NCI-H2081 (cell line): ENCODE data around the gene SH3PXD2A.

ENCODE experiments used
- DNase-seq, 2 experiments: peaks; one replicate each; lab custom pipeline; 2025; lab: John Stamatoyannopoulos, UW

The SH3PXD2A gene

DNA sequence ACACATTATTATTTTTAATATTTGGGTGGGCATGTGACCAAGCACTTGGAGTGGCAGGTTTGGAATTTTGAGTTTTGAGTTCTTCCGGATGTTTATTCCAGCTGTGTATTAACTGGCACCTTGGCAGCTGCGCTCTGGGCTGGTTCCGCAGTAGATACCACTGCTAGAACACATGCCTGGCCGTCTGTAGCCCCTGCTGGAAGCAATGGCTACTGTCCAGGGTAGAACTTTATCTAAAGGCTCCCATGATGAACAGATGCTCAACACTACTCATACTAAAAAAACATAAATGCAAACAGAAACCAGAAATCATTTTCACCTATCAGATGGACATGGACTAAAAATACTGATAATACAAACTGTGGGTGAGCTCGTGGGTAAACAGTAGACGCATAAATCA is 19.4 kb upstream of the SH3PXD2A start:
- DNase-seq: no peak

DNA sequence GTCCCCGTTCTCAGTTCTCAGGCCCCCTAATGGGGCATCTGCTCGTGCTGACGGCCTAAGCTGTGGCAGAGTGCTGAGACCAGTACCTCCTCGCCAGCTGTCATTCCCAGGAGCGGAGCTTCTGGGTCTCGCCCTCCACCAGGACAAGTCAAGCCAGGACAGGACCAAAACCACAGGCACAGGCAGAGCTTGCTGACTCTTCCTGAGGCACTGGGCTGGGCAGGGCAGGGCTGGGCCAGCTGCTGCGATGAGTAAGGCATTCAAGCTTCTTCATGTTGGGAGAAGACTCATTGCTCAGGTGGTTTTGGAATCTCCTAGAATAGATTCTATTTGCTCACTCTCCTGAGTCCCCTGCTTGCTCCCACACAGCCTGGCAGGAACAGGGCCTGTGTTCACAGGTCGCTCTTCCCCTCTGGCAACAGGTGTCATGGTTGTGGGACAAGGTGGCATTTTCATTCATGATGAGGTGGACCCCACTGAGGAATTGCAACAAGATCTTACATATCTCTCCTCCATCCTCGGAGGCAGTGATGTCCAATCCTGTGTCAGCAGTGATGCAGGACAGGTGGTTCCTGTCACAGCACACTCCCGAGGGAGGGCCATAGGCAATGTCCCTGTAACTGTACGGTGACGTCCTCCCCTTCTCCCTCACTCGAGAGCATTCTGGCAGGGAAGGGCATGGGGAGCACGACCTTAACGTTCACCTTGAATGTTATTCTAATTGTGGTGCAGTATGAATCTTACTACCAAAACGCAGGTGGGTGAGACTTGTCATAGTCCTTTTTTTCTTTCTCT is 17.0 kb upstream of the SH3PXD2A start:
- no peak for DNase-seq

DNA sequence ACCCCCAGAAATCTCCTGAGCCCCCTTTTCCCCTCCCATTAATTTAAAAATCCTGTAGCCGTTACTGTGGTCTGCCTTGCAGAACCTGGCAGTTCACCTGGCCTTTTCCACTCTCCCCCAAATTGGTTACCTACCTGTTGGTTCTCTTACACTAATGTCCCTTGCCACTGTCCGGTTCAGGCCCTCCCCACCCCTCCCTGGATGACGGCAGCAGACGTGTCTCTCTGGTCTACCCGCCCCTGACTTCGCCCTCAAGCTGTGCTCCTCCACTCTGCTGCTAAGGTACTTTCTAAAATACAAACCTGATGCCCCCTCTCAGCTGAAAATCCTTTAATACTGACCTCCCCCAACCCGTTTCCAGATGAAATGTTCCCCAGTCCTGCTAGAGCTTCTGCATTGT is 15.6 kb upstream of the SH3PXD2A start:
- no peak for DNase-seq

DNA sequence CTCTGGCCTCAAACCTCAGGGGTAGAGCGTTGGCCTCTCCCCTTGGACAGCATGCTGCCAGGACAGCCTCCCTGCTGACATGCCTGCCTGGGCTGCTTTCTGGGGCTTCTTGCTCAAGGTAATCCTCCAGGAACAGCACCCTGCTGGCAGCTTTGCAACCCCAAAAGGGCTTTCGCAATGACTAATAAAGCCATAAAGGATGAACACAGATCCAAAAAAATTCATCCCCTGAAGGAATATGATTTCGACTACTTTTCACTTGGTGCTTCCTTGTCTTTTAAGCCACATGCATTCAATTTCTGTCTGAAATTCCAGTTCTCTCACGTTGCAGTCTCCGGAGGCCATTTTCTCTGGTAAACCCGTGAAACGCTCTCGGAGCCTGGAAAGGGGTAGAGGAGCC is 15.1 kb upstream of the SH3PXD2A start:
- no peak for DNase-seq

DNA sequence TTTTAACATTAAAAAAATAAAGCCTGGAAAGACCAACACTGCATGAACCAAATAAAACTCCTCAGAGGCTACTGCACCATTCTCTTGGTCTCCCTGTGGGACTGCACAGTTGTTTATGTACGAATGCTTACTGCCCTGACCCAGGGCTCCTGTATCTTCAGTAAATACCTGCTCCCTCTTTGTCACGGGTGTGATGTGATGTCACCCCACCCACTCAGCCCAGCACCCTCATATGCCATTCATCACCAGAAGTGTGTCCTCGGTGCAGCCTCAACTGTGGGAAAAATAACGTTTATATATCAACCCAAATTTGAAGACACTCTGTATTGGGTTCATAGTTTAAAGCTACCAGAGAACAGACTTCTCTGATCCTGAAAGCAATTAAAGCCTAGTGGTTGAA is 14.0 kb upstream of the SH3PXD2A start:
- DNase-seq: no peak

DNA sequence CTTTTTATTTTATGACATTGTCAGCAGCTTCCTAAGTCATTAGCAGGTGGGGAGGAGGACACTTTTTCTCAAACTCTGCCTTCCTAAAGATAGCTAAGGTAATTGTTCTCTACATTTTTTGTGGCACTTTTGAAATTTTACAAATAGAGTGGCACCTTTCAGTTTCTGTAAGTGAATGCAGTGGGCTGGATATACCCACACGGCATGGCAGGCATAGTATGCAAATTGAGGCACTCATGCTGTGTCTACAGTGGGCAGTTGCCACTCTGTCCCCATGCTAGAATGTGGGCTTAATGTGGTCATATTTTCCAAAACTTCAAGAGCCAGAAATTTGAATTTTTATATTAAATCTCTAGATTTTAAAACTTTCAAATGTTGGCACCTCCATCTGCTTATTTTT is 12.8 kb upstream of the SH3PXD2A start:
- DNase-seq: no peak

DNA sequence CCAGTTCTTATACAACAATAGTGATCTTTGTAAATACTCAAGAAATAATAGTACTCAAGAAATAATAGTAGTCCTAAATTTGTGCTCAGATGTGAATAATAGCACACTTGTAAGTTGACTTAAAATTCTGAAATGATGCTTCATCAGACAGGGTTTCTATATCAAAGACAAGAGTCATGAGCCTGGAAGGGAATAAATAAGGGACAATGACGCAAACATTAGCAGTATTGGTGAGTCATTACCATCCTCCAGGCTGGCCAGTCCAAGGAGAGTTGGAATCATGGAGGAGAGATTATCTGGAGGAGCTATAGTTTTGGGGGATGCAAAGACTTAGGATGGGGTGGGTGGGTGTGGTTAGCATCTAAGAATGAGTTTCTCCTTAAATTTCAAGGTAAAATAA is 6.1 kb upstream of the SH3PXD2A start:
- no peak for DNase-seq

DNA sequence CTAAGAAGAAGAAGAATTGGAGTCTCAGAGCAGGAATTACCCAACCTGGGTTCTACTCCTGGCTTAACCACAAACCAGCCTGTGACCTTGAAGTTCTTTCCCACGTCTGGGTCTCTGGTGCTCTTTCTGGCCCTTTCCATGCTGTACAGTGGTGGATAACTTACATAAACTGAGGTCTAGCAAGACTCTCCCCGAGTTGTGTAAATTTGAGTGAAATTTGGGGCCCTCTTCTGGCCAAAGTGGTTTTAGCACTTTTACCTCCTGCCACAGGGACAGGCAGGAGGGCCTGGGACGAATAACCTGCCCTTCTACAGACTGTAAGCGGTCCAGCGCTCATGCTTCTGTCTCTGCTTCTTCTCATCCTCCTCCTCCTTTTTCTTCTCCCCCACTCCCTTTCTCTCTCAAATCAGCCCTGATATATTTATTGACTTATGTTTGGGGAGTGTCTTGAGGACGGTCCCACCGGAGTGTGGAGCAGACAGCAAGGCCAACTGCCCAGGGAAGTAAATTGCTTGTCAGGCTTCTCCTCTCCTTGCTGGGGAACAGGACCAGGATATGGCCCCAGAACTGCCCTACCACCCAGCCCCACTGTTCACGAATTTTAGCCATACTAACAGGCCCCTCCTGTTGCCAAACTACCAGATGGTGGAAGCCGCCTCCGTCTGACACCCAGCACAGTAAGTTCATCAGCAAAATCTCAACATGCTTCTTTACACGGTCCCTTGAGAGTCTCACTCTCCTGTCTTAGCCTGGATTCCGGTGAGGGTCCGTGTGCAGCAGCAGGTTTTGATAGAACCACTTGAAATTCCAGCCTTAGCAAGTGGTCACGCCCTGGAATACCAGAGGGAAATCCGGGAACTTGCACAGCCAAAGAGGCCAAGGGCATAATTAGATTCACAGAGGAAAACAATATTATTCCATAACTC is 4.0 kb upstream of the SH3PXD2A start:
- DNase-seq: peak in 1 of 2 experiments; percentile 37

DNA sequence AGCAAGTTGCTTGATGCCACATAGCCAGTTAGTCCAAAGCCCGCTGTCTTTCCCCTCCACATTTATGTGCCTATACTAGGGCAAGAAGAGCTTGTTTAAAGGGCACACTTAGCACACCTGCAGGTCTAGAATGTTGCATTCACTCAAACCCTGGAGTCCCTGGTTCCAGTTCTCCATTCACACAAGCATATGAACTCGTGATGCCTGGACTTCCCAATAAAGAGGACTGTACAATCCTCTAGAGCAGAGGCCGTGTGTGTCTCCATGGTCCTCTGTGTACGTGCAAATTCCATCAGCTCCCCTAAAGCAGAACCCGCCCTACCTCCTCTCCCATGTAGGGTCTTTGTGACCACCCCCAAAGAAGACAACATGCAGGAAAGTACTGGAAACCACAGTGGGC is 3.0 kb upstream of the SH3PXD2A start:
- DNase-seq: no peak

DNA sequence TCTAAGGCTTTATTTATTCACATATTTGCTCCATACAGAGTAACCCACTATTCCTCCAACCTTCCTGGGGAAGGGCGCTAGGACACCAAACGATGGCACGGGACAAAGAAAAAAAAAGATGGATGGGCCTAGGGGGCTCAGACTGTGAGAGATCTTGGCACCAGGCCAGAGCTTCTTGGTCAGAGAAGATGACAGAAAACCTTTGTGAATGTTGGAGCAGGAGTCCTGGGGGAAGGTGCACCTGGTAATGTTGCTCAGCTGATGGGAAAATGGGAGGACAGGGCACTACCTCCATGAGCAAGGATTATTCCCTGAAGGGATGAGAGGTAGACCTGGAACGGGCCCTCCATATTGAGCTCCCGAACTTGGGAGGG is 1.4 kb upstream of the SH3PXD2A start:
- no peak for DNase-seq

DNA sequence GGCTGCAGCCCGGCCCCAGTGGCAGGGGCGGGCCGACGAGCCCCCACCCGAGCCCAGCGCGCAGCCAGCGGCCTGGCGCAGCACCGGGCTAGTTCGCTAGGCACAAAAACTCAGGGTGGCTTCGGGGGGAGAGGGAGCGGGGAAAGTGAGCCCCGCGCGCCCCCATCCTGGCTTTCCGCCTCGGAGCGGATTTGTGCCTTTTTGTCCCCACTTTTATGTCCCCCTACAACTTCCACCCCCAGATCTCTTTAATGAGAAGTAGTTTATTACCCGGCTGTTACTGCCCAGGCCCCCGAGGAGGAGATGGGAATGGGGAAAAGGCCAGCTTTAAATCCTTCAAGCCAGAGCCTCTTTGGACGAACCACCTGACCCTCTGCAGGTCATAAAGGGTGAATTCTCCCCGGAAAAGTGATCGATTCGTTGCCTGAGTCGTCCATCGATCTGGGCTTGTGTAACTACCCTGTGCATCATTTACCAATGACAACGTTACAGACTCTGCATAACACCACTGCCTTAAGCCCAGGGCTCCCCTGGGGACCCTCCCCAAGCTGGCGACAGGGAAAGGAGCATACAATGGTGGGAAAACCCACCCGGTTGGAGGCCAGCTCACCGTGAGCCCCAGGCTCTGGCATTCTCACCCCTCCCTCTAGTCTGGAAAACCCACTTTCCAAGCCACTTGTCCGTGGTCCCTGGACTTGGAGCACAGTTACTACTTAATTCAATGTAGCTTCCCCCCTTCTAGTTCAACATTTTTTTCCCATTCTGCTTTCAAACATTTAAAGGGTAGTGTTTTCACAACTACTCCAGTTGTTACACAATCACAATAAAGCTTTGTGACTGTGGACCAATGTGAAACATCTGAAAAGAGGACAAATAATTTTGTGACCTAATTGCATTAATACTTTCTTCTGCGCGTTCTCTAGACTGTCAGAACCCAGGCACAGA is 748 bp upstream of the SH3PXD2A start:
- no peak for DNase-seq

DNA sequence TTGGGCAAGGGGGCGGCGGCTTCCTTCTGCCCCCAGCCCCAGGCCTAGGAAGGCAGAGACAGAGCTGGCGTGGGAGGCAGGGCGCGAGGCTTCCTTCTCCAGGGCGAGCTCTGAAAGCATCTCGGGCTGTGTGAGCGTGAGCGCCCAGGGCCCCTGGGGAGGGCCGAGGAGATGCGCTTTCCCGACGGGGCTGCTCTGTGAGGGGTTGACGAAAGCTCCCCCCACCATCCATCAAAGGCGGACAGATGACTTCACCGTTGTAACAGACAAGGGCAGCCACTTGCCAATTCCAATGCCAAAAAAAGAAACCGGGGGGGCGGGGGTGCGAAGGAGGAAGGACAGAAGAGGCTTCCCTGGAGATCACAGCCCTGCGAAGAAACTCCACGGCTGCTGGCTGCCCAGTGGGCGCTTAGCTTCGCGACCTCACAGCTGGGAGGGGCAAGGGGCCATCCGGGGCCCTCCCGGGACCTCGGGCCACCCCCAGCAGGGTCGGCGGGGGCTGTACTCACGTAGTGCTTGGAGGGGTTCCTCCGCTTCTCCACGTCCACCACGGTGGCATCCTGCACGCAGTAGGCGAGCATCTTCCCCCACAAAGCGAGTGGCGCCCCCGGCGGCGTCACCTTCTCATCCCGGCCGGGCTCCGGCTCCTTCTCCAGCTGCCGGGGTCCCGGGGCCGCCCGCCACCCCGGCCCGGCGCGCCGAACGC is 537 bp downstream of the SH3PXD2A start:
- DNase-seq: no peak

DNA sequence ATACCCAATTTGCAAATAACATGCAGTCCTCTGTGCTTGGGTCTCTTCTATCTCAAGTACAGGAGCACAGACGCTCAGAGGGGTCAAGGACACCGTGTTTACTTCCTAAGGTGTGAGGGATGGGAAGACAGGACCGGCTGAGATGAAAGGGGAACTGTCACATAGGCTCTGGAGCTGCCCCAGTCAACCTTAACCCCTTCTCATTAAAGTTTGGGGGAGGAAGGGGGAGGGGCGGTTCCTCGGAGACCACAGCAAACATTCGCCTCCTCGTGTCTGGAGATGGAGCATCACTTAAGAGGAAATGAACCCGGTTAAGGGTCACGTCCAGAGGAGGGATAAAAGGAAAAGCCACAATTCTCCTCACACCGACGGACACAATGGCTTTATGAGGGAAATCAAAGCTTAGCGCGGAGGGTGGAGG is 1.1 kb downstream of the SH3PXD2A start:
- DNase-seq: no peak

DNA sequence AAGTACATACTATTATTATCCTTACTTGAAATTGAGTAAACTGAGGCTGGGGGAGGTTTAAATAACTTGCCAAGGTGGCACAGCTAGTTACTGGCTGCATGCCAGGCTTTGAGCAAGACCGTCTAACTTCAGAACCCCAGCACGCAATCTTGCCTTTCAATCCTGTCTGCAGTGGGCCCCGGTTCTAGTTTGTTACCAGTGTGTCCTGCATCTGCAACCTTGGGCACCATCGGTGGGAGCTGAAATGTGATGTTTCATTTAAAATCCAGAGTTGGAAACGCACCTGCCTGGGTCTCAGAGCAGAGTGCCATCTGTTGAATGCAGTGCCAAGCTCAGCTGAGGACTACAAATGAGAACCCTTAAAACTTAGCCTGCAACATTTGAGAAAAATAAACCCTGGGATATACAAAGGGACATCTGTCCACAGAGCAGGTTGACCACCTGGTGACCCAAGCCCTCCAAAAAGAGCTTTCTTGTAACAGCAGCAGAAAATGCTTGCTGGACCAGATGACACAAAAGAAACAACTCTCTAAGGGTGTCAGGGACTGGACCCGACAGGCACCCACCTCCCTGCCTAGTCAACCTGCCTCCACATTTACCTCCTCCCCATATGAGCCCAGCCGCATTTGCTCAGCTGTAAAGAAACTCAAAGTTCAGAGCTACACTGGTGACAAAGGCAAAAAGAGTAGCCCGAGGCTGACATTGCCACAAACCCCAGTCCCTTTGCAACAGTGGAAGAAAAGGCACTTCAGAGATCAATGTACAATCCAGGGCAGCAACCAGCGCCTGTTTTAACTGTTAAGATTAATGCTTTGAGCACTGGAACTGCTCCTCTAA is 1.7 kb downstream of the SH3PXD2A start:
- no peak for DNase-seq

DNA sequence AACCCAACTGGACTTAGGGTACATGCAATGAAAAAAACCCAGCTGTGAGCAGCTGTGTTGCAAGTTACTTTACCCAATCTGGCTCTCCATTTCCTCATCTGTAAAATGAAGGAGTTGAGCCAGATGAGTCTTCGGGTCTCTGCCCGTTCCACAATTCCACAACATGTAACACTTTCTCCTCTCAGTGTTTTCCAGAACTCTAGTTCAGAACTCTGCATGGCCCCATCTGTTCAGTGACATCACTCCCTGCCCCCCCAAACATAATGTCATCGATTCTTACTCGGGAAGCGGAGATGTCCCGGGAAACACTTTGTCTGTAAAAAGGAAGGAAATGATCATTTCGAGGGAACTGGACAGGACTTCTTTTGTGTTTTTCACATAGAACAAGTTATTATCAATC is 2.5 kb downstream of the SH3PXD2A start:
- no peak for DNase-seq

DNA sequence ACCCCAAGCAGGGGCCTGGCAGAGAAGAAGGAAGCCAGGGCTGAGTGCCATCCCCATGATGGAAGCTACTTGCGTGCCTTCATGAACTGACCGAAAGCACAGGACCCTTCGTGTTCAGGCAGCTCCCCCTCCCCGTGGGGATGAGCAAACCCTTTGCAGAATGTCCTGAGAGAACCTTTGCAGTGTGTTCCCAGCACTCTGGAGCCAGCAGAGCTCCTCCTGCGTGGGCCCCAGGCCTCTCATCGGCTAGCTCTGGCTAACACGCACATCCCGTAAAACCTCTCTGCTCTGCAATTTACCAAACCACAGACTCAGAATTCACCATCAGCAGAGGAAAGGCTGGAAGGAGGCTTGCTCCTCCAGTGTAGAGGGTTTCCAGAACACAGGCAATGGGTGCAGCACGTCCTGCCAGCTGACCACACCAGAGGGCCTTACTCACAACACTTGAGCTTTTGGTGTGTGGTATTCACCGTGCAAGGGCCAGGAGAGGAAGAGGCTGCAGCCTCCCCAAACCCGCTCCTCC is 3.1 kb downstream of the SH3PXD2A start:
- DNase-seq: no peak

DNA sequence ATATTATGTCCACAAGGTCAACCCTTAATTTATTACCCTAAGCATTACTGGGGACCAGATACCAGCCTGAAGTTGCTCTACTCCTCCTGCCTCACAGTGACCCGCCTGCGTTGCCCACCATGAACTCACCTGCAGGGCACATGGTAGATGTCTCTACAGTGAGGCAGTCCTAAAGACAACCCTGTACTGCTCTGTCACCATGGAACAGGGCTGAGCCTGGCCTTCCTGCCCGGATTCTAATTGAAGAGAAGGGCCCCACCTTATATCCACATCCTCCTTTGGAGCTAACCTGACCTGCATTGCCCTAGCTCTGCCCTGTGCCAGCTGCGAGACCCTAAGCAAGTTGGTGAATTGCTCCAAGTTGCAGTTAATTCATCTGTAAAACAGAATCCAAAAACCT is 4.1 kb downstream of the SH3PXD2A start:
- DNase-seq: no peak

DNA sequence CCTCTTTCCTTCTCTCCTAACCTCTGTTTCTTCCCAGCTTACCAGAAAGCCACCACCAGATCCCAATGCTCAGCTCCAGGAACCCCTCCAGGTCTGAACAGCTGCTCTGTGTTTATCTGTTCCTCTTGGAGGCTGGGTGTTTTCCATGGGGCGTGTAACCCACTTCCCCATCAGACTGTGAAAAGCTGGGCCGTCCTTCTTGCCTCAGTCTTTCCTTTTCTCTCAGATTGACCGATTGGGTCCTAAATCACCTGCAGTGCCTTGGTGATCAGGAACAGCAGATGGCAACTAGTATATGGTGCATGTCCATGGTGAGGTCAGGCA is 4.8 kb downstream of the SH3PXD2A start:
- no peak for DNase-seq

DNA sequence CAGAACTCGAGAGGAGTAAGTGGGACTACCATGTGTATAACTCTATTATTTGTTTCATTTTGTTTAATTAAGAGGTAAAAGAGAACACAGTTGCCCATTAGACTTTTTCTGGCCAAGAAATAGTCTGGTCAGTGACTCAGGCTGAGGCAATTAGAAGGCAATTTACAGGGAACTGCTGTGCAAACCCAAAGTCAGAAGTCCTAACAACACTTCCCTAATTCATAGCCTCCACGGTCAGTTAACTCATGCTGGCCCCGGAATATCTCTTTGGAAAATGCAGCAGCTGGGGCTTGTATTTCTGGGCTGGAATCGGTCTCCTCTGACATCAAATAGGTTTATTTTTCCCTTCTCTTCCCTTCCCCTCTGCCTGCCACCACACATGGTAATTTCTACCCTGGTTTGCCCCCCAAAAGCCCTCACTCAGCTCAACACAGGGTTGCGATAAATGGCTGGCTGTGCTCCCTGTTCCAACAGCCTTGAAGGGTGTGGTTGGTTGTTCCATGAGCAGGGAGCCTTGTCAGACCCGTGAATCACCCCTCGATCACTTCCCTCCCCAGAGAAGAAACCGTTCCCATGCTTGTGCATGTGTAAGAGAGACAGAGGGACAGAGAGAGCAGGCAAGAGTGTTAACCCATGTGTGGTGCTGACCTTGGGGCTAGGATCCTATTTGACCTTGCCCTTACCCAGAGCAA is 5.3 kb downstream of the SH3PXD2A start:
- no peak for DNase-seq
